Activated CD8-positive, alpha-beta T cell treated with anti-CD3 and anti-CD28 coated beads, Interleukin-2, amount 10 ng/mL, durations not matched to agents 7 days and 5 days (primary cell): ENCODE results near the gene AKAP13. TPM values are rescaled to one million over a fixed set of nuclear protein-coding genes. Genes with fewer than 3 reads are reported as not detected.

Experiments
- ATAC-seq: fragments of 150-1000 bp; cut with Tn5 transposase; one replicate; pipeline ENCODE4 v1.10.0; 2021; ENCODE audit warnings: moderate library complexity
- CTCF ChIA-PET: fragments of 350-600 bp; sonication (Branson Sonifier 250); formaldehyde crosslinking; loops from one replicate; lab custom pipeline; 2021; ENCODE audit warnings: antibody characterized with exemption; lab: Charles Lee
- POLR2A ChIA-PET: fragments of 350-600 bp; sonication (Branson Sonifier 250); formaldehyde crosslinking; loops from one replicate; lab custom pipeline; 2021; ENCODE audit warnings: antibody characterized with exemption; lab: Charles Lee
- DNase-seq: peaks from one replicate; pipeline ENCODE4 v3.0.0-alpha.2; 2020
- H3K27ac Mint-ChIP-seq: one replicate; pipeline ENCODE4 v1.8.0; 2021; ENCODE audit warnings: mild to moderate bottlenecking, mixed read lengths
- H3K27me3 Mint-ChIP-seq: one replicate; pipeline ENCODE4 v1.8.0; 2021; ENCODE audit warnings: low read depth, mixed read lengths
- H3K36me3 Mint-ChIP-seq: one replicate; pipeline ENCODE4 v1.8.0; 2021; ENCODE audit warnings: low read depth, mixed read lengths
- H3K4me1 Mint-ChIP-seq: one replicate; pipeline ENCODE4 v1.8.0; 2021; ENCODE audit warnings: low read depth, mixed read lengths
- H3K4me3 Mint-ChIP-seq: one replicate; pipeline ENCODE4 v1.8.0; 2021; ENCODE audit warnings: mild to moderate bottlenecking, mixed read lengths
- H3K9me3 Mint-ChIP-seq: one replicate; pipeline ENCODE4 v1.8.0; 2022; ENCODE audit warnings: mixed read lengths; ENCODE audit not compliant: insufficient read depth
- total RNA-seq, 2 experiments: library from RNA; stranded (reverse); gene quantifications; one replicate each; pipeline ENCODE4 v1.2.3, GENCODE V29; 2021

AKAP13 gene, protein sequence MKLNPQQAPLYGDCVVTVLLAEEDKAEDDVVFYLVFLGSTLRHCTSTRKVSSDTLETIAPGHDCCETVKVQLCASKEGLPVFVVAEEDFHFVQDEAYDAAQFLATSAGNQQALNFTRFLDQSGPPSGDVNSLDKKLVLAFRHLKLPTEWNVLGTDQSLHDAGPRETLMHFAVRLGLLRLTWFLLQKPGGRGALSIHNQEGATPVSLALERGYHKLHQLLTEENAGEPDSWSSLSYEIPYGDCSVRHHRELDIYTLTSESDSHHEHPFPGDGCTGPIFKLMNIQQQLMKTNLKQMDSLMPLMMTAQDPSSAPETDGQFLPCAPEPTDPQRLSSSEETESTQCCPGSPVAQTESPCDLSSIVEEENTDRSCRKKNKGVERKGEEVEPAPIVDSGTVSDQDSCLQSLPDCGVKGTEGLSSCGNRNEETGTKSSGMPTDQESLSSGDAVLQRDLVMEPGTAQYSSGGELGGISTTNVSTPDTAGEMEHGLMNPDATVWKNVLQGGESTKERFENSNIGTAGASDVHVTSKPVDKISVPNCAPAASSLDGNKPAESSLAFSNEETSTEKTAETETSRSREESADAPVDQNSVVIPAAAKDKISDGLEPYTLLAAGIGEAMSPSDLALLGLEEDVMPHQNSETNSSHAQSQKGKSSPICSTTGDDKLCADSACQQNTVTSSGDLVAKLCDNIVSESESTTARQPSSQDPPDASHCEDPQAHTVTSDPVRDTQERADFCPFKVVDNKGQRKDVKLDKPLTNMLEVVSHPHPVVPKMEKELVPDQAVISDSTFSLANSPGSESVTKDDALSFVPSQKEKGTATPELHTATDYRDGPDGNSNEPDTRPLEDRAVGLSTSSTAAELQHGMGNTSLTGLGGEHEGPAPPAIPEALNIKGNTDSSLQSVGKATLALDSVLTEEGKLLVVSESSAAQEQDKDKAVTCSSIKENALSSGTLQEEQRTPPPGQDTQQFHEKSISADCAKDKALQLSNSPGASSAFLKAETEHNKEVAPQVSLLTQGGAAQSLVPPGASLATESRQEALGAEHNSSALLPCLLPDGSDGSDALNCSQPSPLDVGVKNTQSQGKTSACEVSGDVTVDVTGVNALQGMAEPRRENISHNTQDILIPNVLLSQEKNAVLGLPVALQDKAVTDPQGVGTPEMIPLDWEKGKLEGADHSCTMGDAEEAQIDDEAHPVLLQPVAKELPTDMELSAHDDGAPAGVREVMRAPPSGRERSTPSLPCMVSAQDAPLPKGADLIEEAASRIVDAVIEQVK (N-terminal part only)
- total RNA-seq = 100 to 1,000 TPM; 112 to 117 TPM

DNA sequence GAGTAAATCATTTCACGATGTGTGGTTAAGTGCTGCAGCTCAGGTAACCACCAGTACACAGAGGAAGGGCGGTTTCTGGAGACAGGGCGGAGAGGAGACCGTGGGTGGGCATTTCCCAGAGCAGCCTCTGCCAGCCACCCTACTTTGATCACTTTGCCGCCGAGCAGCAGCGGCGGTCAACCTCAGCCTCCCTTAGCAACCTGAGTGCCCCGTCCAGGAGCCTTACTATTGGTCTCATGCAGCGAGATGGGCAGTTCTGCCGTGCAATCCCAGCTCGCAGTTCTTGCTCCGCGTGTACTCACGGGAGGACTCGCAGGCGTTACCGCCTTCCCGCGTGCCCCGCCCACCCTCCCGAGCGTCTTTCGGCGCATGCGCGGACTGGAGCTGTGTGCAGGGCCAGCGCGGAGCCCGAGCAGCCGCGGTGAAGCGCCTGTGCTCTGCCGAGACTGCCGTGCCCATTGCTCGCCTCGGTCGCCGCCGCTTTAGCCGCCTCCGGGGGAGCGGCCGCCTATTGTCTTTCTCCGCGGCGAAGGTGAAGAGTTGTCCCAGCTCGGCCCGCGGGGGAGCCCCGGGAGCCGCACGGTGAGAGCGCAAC lies at the start of gene AKAP13:
Gene AKAP13 (plus strand): TSS at position 387 of the 595 bp plus-strand sequence. CDS start 105,118 bp downstream, outside the sequence.
- peaks cover 15% of the 10 kb centered on the region for H3K36me3 Mint-ChIP-seq
- H3K4me3 Mint-ChIP-seq = peak within 1 kb of the TSS; percentile 86
- H3K27me3 Mint-ChIP-seq = peaks cover 13% of the 10 kb centered on the region
- POLR2A ChIA-PET = interaction anchor here (0.8 to 2.7 kb wide), 7 partner anchors 32 to 244 kb away, joined by 3 to 18 read pairs (median 4); no protein-coding TSS in a partner anchor
- CTCF ChIA-PET = interaction anchor here (1.2 to 5.1 kb wide), 4 partner anchors 24 to 62 kb away, joined by 5 to 31 read pairs (median 17); no protein-coding TSS in a partner anchor
- peak; percentile 98 for DNase-seq
- peak within 1 kb of the TSS; percentile 91 for H3K27ac Mint-ChIP-seq
- H3K4me1 Mint-ChIP-seq = peaks cover 47% of the 10 kb centered on the region
- H3K9me3 Mint-ChIP-seq = no peaks in the 10 kb centered on the region
- ATAC-seq = peak; percentile 88

DNA sequence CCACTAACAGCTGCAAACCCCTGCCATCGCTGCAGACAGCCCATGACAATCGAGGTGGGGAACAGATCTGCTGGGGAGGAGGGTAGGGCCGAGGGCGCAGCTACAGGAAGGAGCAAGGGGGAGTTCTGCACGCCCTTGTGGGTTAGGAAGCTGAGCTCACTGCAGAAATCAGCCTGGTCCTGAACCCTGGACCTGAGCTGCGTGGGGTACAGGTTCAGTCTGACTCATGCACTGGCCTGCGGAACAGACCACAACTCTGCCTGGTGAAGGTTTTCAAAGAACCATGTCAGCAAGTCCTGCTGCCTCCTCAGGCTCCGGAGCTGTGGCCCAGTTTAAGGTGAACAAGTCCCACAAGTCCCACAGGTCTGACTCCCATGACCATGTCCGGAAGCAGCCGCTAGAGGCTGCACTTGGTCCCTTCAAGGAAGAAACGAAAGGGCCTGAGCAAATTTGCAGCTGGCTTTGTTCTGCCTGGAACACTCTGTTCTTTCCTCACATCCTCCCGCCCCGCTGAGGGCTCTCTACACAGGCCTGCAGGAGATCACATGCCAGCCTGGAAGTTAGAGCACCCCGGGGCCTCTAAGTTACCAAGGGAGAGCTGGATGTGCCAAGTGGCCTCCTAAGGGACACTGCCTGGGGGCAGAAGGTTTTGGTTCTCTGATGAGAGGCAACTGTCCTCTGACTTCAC lies 49.4 kb upstream of the AKAP13 start:
- H3K36me3 Mint-ChIP-seq = no peaks in the 10 kb centered on the region
- peak; percentile 84 for ATAC-seq
- ChIA-PET CTCF (interaction anchor here (1.0 to 8.8 kb wide), 38 partner anchors 9 to 359 kb away, joined by 3 to 147 read pairs (median 6); partner anchors contain the start of gene AKAP13), POLR2A (interaction anchor here (0.8 to 3.2 kb wide), 10 partner anchors 13 to 337 kb away, joined by 3 to 45 read pairs (median 6); partner anchors contain the start of gene AKAP13)
- peaks cover 46% of the 10 kb centered on the region for H3K4me1 Mint-ChIP-seq
- no peaks in the 10 kb centered on the region for H3K27me3 Mint-ChIP-seq
- DNase-seq = peak; percentile 90
- no peaks in the 10 kb centered on the region for H3K9me3 Mint-ChIP-seq
- peak overlapping the region; percentile 81 for H3K4me3 Mint-ChIP-seq
- H3K27ac Mint-ChIP-seq = peak overlapping the region; percentile 92

DNA sequence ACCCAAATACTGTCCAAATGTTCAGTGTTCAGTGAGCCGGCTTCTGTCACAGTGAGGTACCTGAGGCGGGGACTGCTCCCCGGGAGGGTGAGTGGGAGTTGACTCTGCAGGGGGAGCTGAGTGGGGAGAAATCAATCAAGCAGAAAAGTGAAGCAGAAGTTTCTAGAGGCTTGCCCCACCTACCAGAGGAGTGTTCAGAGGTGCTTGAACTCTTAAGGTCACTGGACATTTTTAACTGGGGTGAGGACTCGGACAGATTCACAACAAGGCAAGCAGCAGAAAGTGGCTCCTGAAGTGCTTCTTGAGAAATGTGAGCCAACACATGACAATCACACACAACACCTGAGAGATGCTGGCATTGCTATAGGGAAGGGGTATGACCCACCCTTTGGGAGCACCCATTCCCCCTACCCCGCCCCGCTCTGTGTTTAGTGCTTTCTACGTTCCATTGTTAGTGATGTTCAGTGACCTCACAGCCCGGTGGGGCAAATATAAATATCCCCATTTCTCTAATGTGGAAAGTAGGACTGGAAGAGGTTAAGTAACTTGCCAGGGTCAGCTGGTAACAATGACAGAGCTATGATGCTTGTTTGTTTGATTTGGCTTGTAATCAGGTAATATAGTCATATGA lies 48.6 kb upstream of the AKAP13 start:
- H3K4me3 Mint-ChIP-seq = peak overlapping the region; percentile 81
- DNase-seq (no peak), ATAC-seq (no peak)
- H3K36me3 Mint-ChIP-seq = no peaks in the 10 kb centered on the region
- peak overlapping the region; percentile 92 for H3K27ac Mint-ChIP-seq
- CTCF ChIA-PET = interaction anchor here (1.0 to 8.8 kb wide), 32 partner anchors 8 to 358 kb away, joined by 3 to 147 read pairs (median 6); partner anchors contain the start of gene AKAP13
- no peaks in the 10 kb centered on the region for H3K27me3 Mint-ChIP-seq
- POLR2A ChIA-PET = interaction anchor here (1.0 to 3.2 kb wide), 9 partner anchors 9 to 336 kb away, joined by 3 to 45 read pairs (median 8); partner anchors contain the start of gene AKAP13
- H3K9me3 Mint-ChIP-seq = no peaks in the 10 kb centered on the region
- peaks cover 46% of the 10 kb centered on the region for H3K4me1 Mint-ChIP-seq

DNA sequence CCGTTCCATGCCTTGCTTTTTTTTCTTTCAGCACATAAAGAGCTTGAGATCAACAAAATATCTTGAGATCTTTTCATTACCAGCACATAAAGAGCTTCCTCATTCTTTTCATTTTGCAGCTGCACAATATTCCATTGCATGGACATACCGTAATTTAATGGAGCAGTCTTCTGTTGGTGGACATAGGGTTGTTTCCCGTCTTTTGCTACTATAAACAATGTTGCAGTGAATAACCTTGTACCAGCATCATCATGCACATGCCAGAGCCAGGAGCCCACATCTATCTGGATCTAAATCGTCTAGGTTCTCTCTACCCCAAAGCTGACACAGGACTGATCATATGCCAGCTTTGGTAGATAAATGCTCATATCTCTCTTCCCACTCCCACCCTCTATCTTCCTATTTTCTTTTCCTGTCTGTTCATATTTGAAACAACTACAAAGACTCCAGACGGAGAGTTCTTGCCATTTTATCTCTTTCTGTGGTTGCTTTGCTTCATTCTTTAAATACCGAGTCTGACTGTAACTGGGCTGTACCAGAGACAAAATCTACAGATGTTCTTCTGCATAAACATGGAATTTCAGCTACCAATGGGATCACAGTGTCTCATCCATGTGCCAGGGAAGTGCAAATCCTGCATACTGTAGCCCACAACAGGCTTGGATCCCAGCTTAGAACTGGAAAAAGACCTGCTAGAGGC lies 47.1 kb upstream of the AKAP13 start:
- H3K4me1 Mint-ChIP-seq = peaks cover 39% of the 10 kb centered on the region
- POLR2A ChIA-PET = no interaction called here
- H3K27ac Mint-ChIP-seq = no peak overlapping the region
- H3K9me3 Mint-ChIP-seq = no peaks in the 10 kb centered on the region
- no peaks in the 10 kb centered on the region for H3K36me3 Mint-ChIP-seq
- CTCF ChIA-PET = interaction anchor here (1.0 to 8.8 kb wide), 3 partner anchors 17 to 80 kb away, joined by 3 to 111 read pairs (median 4); no protein-coding TSS in a partner anchor
- DNase-seq (no peak), ATAC-seq (no peak)
- H3K27me3 Mint-ChIP-seq = no peaks in the 10 kb centered on the region
- no peak overlapping the region for H3K4me3 Mint-ChIP-seq

DNA sequence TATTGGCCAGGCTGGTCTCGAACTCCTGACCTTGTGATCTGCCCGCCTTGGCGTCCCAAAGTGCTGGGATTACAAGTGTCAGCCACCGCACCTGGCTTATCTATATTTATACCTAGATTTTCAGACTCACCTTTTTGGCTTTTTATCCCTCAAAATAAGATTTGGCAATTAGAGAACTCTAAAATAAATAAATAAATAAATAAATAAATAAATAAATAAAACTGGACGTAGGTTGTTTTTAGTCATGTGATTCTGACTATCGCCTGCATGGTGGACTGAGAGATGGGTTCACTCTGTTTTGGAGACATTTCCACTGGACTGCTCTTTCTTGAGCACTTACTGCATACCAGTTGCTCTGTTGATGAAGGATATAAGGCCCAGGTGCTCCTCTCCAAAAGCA lies 46.2 kb upstream of the AKAP13 start:
- CTCF ChIA-PET = no interaction called here
- DNase-seq (no peak), ATAC-seq (no peak)
- H3K4me3 Mint-ChIP-seq = no peak overlapping the region
- POLR2A ChIA-PET = no interaction called here
- H3K27me3 Mint-ChIP-seq = no peaks in the 10 kb centered on the region
- no peaks in the 10 kb centered on the region for H3K9me3 Mint-ChIP-seq
- no peak overlapping the region for H3K27ac Mint-ChIP-seq
- H3K4me1 Mint-ChIP-seq = peaks cover 31% of the 10 kb centered on the region
- H3K36me3 Mint-ChIP-seq = no peaks in the 10 kb centered on the region

DNA sequence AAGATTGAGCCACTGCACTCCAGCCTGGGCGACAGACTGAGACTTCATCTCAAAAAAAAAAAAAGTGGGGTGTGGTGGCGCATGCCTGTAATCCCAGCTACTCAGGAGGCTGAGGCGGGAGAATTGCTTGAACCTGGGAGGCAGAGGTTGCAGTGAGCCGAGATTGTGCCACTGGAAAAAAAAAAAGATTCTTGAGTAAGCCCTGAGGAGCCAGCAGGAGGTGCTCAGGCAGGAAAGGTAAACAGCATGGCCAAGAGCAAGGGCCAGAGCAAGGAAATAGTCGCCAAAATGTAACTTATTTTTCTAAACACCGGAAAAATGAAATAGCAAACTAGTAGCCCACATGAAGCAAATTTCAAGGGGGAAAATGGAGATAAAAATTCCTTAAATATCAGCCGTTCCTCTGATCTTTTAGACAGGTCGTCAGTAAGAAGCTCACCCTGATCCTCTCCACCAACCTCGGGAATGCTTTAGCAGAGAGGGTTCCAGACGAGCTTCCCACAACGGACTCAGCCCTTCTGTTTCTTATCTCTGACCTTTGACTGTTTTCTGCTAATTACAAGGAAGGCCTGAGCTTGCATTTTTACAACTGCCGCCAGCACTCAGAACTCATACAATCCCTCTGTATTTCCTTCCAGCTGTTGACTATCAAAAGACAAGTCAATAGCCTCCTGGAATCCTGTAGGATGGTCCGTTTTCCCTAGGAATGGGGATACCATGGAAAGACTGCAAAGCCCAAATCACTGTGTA lies 45.0 kb upstream of the AKAP13 start:
- H3K36me3 Mint-ChIP-seq = no peaks in the 10 kb centered on the region
- H3K9me3 Mint-ChIP-seq = no peaks in the 10 kb centered on the region
- ATAC-seq = no peak
- H3K4me3 Mint-ChIP-seq = no peak overlapping the region
- H3K27ac Mint-ChIP-seq = no peak overlapping the region
- ChIA-PET POLR2A (interaction anchor here (0.6 to 0.7 kb wide), 2 partner anchors 80 to 664 kb away, joined by 3 to 4 read pairs; no protein-coding TSS in a partner anchor), CTCF (interaction anchor here (2.7 kb wide), 1 partner anchor 78 kb away, joined by 14 read pairs; no protein-coding TSS in a partner anchor)
- H3K4me1 Mint-ChIP-seq = peaks cover 20% of the 10 kb centered on the region
- DNase-seq = no peak
- H3K27me3 Mint-ChIP-seq = no peaks in the 10 kb centered on the region

DNA sequence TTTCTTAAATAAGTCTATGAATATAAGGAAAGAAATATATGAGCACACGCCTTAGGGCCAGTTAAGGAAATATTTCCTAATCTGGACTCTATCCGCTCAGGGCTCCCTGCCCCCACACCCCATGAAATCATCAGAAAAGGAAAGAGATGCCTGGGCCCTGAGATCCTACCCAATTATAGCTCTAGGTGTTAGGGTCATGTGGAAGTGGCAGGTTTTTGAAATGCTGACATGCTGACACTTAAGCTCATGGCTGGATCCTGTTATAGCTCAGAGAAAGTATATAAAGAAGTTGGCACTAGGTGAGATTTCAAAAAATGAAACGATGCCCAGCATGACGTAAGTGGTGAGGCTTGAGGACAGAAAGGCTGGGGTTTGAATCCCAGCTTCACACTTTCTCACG lies 43.5 kb upstream of the AKAP13 start:
- Mint-ChIP-seq H3K27ac (no peak overlapping the region), H3K9me3 (no peaks in the 10 kb centered on the region), H3K36me3 (no peaks in the 10 kb centered on the region), H3K27me3 (no peaks in the 10 kb centered on the region), H3K4me1 (peaks cover 5% of the 10 kb centered on the region), H3K4me3 (no peak overlapping the region)
- no peak for DNase-seq
- CTCF ChIA-PET = interaction anchor here (1.9 to 2.7 kb wide), 2 partner anchors 41 to 77 kb away, joined by 6 to 14 read pairs; no protein-coding TSS in a partner anchor
- no peak for ATAC-seq
- POLR2A ChIA-PET = interaction anchor here (1.2 kb wide), 1 partner anchor 14 kb away, joined by 4 read pairs; no protein-coding TSS in a partner anchor

DNA sequence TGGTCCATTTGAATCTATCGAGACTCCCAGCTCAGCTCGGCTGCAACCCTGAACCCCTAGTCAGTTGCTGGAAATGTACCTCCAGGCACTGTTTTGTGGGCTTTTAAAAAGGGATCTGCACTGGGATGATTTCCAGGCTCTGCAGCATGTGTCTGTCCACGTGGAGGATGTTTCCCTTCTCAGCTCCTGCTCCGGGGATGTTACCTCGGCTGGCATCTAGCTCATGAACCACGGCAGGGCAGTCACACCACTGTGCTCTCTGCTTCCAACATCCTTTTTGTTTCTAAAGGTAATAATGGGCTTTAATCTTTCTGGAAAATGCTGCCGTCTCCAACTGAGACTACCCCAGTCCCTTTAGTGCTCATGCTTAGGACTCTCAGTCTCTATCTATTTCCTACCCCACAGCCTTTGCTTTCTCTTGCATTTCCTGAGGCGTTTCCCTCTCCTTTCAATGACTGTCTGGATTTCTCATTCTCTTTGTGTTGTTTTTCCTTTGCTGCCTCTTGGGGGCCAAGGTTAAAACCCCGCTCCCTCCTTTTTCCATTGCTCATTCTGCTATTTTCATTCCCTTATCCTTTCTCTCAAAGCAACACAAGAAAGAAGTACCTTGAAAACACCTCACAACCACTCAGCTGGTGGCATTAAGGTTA lies 42.9 kb upstream of the AKAP13 start:
- H3K9me3 Mint-ChIP-seq = no peaks in the 10 kb centered on the region
- CTCF ChIA-PET = interaction anchor here (1.9 to 2.7 kb wide), 2 partner anchors 41 to 76 kb away, joined by 6 to 14 read pairs; no protein-coding TSS in a partner anchor
- DNase-seq (no peak), ATAC-seq (no peak)
- no peak overlapping the region for H3K4me3 Mint-ChIP-seq
- no peaks in the 10 kb centered on the region for H3K27me3 Mint-ChIP-seq
- POLR2A ChIA-PET = no interaction called here
- no peaks in the 10 kb centered on the region for H3K36me3 Mint-ChIP-seq
- H3K4me1 Mint-ChIP-seq = peaks cover 2% of the 10 kb centered on the region
- no peak overlapping the region for H3K27ac Mint-ChIP-seq
